H9 (cell line): ENCODE data around the gene ZNF775. TPM values are rescaled to one million over a fixed set of nuclear protein-coding genes. Genes with fewer than 3 reads are reported as not detected.

Source experiments
- DNase-seq: peaks from one replicate; pipeline ENCODE4 v3.0.0-alpha.2; 2017
- H2AFZ ChIP-seq: one replicate; pipeline ENCODE4 v1.6.1; 2013; ENCODE audit warnings: mild to moderate bottlenecking, low read length, control low read depth, moderate library complexity
- H2AK5ac ChIP-seq: 2 replicates; pipeline ENCODE4 v1.6.1; 2013; ENCODE audit warnings: low read length, control low read depth, mixed read lengths; ENCODE audit not compliant: insufficient read length
- H2BK120ac ChIP-seq: one replicate; pipeline ENCODE4 v1.6.1; 2013; ENCODE audit warnings: low read depth, mild to moderate bottlenecking, low read length, control low read depth, inconsistent platforms; ENCODE audit not compliant: poor library complexity, severe bottlenecking
- H2BK12ac ChIP-seq: 2 replicates; pipeline ENCODE4 v1.6.1; 2013; ENCODE audit warnings: low read length, control low read depth, mixed read lengths, low read depth; ENCODE audit not compliant: insufficient read length
- H2BK15ac ChIP-seq: 2 replicates; pipeline ENCODE4 v1.6.1; 2013; ENCODE audit warnings: low read depth, low read length, control low read depth
- H2BK20ac ChIP-seq: one replicate; pipeline ENCODE4 v1.6.1; 2013; ENCODE audit warnings: low read depth, mild to moderate bottlenecking, low read length, control low read depth, inconsistent platforms; ENCODE audit not compliant: poor library complexity, severe bottlenecking
- H2BK5ac ChIP-seq: 2 replicates; pipeline ENCODE4 v1.6.1; 2013; ENCODE audit warnings: low read length, control low read depth, mixed read lengths; ENCODE audit not compliant: insufficient read length
- H3K14ac ChIP-seq: 2 replicates; pipeline ENCODE4 v1.6.1; 2013; ENCODE audit warnings: low read length, control low read depth; ENCODE audit not compliant: insufficient read depth
- H3K18ac ChIP-seq: 2 replicates; pipeline ENCODE4 v1.6.1; 2013; ENCODE audit warnings: low read depth, mild to moderate bottlenecking, mixed read lengths, low read length, control low read depth; ENCODE audit not compliant: insufficient read length
- H3K23ac ChIP-seq: 2 replicates; pipeline ENCODE4 v1.6.1; 2013; ENCODE audit warnings: low read length, control low read depth, mixed read lengths, low read depth; ENCODE audit not compliant: insufficient read length
- H3K23me2 ChIP-seq: 2 replicates; pipeline ENCODE4 v1.6.1; 2013; ENCODE audit warnings: low read depth, mild to moderate bottlenecking, mixed read lengths, low read length, control low read depth; ENCODE audit not compliant: insufficient read length, poor library complexity, severe bottlenecking
- H3K27ac ChIP-seq: 2 replicates; pipeline ENCODE4 v1.5.1; 2013; ENCODE audit warnings: low read length, control low read depth, mixed read lengths, low read depth; ENCODE audit not compliant: insufficient read length
- H3K27me3 ChIP-seq: 2 replicates; pipeline ENCODE4 v1.6.1; 2013; ENCODE audit warnings: low read length, control low read depth, inconsistent platforms; ENCODE audit not compliant: insufficient read depth
- H3K4ac ChIP-seq: 2 replicates; pipeline ENCODE4 v1.6.1; 2013; ENCODE audit warnings: low read depth, mild to moderate bottlenecking, control low read depth, inconsistent platforms, low read length, moderate library complexity
- H3K4me1 ChIP-seq: 2 replicates; pipeline ENCODE4 v1.6.1; 2013; ENCODE audit warnings: low read length, control low read depth, inconsistent platforms; ENCODE audit not compliant: insufficient read depth
- H3K4me2 ChIP-seq: 2 replicates; pipeline ENCODE4 v1.6.1; 2013; ENCODE audit warnings: low read length, control low read depth, mixed read lengths; ENCODE audit not compliant: insufficient read length, insufficient read depth
- H3K56ac ChIP-seq: 2 replicates; pipeline ENCODE4 v1.6.1; 2013; ENCODE audit warnings: low read depth, mild to moderate bottlenecking, mixed read lengths, low read length, control low read depth; ENCODE audit not compliant: insufficient read length
- H3K79me1 ChIP-seq: 2 replicates; pipeline ENCODE4 v1.6.1; 2013; ENCODE audit warnings: low read depth, mild to moderate bottlenecking, moderate library complexity, low read length, control low read depth, inconsistent platforms; ENCODE audit not compliant: insufficient read depth, poor library complexity, severe bottlenecking
- H3K79me2 ChIP-seq: 2 replicates; pipeline ENCODE4 v1.6.1; 2013; ENCODE audit warnings: low read length, control low read depth, inconsistent platforms; ENCODE audit not compliant: insufficient read depth
- H3K9ac ChIP-seq: 2 replicates; pipeline ENCODE4 v1.6.1; 2013; ENCODE audit warnings: low read length, control low read depth, mixed read lengths; ENCODE audit not compliant: insufficient read length; ENCODE audit errors: extremely low read depth
- H3K9me3 ChIP-seq: one replicate; pipeline ENCODE4 v1.6.1; 2013; ENCODE audit warnings: low read depth, low read length, inconsistent platforms; ENCODE audit not compliant: control insufficient read depth
- H3T11ph ChIP-seq: one replicate; pipeline ENCODE4 v1.6.1; 2013; ENCODE audit warnings: mild to moderate bottlenecking, low read length, control low read depth, inconsistent platforms
- H4K20me1 ChIP-seq: one replicate; pipeline ENCODE4 v1.6.1; 2013; ENCODE audit not compliant: control insufficient read depth, insufficient read length, insufficient read depth
- H4K5ac ChIP-seq: 2 replicates; pipeline ENCODE4 v1.6.1; 2013; ENCODE audit warnings: low read depth, mild to moderate bottlenecking, mixed read lengths, low read length, control low read depth; ENCODE audit not compliant: insufficient read length
- H4K8ac ChIP-seq: replicated peaks from 2 replicates; pipeline ENCODE4 v1.6.1; 2013; ENCODE audit warnings: low read length, control low read depth, mixed read lengths, low read depth; ENCODE audit not compliant: insufficient read length
- H4K91ac ChIP-seq: 2 replicates; pipeline ENCODE4 v1.6.1; 2013; ENCODE audit warnings: low read depth, mild to moderate bottlenecking, moderate library complexity, mixed read lengths, low read length, control low read depth; ENCODE audit not compliant: insufficient read length
- H3K27ac Mint-ChIP-seq, 3 experiments: 2 replicates in 2 of 3; 3 replicates in 1 of 3; pipeline ENCODE4 v1.8.0; 2020 to 2021; ENCODE audit warnings: mixed read lengths in 3 of 3, mild to moderate bottlenecking in 1 of 3, moderate library complexity in 1 of 3
- H3K27me3 Mint-ChIP-seq: 2 replicates; pipeline ENCODE4 v1.8.0; 2021; ENCODE audit warnings: low read depth, mild to moderate bottlenecking, moderate library complexity, mixed read lengths
- H3K36me3 Mint-ChIP-seq, 3 experiments: 2 replicates in 2 of 3; 3 replicates in 1 of 3; pipeline ENCODE4 v1.8.0; 2020 to 2021; ENCODE audit warnings: low read depth in 3 of 3, mixed read lengths in 3 of 3; ENCODE audit not compliant: insufficient read depth in 1 of 3
- H3K4me1 Mint-ChIP-seq, 2 experiments: 2 replicates each; pipeline ENCODE4 v1.8.0; 2020; ENCODE audit warnings: mixed read lengths in 2 of 2
- H3K4me3 Mint-ChIP-seq, 2 experiments: 2 replicates in 1 of 2; 3 replicates in 1 of 2; pipeline ENCODE4 v1.8.0; 2020 to 2021; ENCODE audit warnings: mild to moderate bottlenecking in 2 of 2, mixed read lengths in 2 of 2, moderate library complexity in 1 of 2
- H3K9me3 Mint-ChIP-seq, 2 experiments: 2 replicates in 1 of 2; 3 replicates in 1 of 2; pipeline ENCODE4 v1.8.0; 2020; ENCODE audit warnings: mild to moderate bottlenecking in 2 of 2, mixed read lengths in 2 of 2, moderate library complexity in 1 of 2
- WGBS: extraction: QIAGEN DNeasy Blood & Tissue Kit; methylation state at CpG from one replicate; pipeline ENCODE4 v1.1.7; 2013; ENCODE audit warnings: missing lambda C conversion rate, low lambda C conversion rate, mixed read lengths; ENCODE audit not compliant: insufficient read length; ENCODE audit errors: extremely low coverage; 5-methylcytosine and 5-hydroxymethylcytosine counted together
- total RNA-seq: library from RNA; stranded (reverse); gene quantifications from 2 replicates; pipeline ENCODE4 v1.2.1, GENCODE V29; 2021
- TF ChIP-seq, protein P1 (sequence below): fragments of 200-600 bp; sonication (generic); conservative IDR thresholded peaks from 3 replicates; pipeline ENCODE4 v1.8.0; 2021; ENCODE audit warnings: antibody characterized with exemption, mild to moderate bottlenecking

Gene ZNF775
- total RNA-seq, 1 experiment from 2014 or later: 10.5 TPM

DNA sequence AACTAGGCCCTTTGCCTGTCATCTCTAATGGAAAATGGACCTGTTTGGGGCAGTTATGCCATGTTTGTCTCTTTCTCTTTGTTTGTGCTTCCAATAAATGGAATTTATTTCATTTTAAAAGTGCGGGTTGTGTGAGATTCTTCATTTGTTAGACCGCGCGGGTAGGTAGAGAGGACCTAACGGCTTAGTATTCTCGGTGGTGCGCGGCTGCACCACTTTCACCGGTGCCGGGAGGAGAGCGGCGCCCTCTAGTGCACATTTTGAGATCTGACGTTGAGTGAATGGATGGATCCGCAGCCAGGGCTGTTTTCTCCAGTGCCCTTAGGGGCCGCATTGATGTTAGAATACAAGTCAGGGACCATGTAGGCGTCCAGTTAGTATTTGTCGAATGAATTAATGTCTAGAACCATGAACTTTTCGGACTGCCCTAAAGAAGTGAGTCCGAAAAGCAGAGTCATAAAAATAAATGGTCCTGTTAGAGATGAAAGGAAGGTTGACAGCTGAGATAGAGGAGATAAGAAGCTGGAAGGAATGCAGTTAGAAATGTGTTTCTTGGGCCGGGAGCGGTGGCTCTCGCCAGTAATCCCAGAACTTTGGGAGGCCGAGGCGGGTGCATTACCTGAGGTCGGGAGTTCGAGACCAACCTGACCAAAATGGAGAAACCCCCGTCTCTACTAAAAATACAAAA lies 42.0 kb downstream of the ZNF775 start:
- no peak overlapping the region for H3K27ac ChIP-seq
- no peaks in the 10 kb centered on the region for H3K23me2 ChIP-seq
- H2AFZ ChIP-seq: no peak overlapping the region
- no peak overlapping the region for H2BK15ac ChIP-seq
- Mint-ChIP-seq H3K4me3 (no peak overlapping the region), H3K27ac (peak overlapping the region in 2 of 3 experiments; percentile 60 to 82; a peak in 1 of 7 replicates), H3K27me3 (peaks cover 14% of the 10 kb centered on the region), H3K4me1 (peaks cover 12 to 20% of the 10 kb centered on the region in 2 experiments), H3K36me3 (no peaks in the 10 kb centered on the region), H3K9me3 (no peaks in the 10 kb centered on the region; a peak in 2 of 5 replicates)
- no peak overlapping the region for H3K23ac ChIP-seq
- H3K9me3 ChIP-seq: no peaks in the 10 kb centered on the region
- no peak overlapping the region for H3T11ph ChIP-seq
- no peaks in the 10 kb centered on the region; the same call in 1 of the 2 replicates for H3K4me1 ChIP-seq
- TF ChIP-seq, protein P1, sequence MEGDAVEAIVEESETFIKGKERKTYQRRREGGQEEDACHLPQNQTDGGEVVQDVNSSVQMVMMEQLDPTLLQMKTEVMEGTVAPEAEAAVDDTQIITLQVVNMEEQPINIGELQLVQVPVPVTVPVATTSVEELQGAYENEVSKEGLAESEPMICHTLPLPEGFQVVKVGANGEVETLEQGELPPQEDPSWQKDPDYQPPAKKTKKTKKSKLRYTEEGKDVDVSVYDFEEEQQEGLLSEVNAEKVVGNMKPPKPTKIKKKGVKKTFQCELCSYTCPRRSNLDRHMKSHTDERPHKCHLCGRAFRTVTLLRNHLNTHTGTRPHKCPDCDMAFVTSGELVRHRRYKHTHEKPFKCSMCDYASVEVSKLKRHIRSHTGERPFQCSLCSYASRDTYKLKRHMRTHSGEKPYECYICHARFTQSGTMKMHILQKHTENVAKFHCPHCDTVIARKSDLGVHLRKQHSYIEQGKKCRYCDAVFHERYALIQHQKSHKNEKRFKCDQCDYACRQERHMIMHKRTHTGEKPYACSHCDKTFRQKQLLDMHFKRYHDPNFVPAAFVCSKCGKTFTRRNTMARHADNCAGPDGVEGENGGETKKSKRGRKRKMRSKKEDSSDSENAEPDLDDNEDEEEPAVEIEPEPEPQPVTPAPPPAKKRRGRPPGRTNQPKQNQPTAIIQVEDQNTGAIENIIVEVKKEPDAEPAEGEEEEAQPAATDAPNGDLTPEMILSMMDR: peak; percentile 94
- no peak overlapping the region for H2BK5ac ChIP-seq
- no peak overlapping the region for H3K4me2 ChIP-seq
- no peak overlapping the region for H2BK120ac ChIP-seq
- no peak overlapping the region for H3K4ac ChIP-seq
- no peak overlapping the region for H3K18ac ChIP-seq
- H4K20me1 ChIP-seq: no peaks in the 10 kb centered on the region
- no peaks in the 10 kb centered on the region for H3K27me3 ChIP-seq
- H3K14ac ChIP-seq: no peak overlapping the region
- H4K5ac ChIP-seq: no peak overlapping the region
- H2BK12ac ChIP-seq: no peak overlapping the region
- no peak overlapping the region for H3K9ac ChIP-seq
- no peak overlapping the region for H3K56ac ChIP-seq
- WGBS: no CpG with 5 or more reads among the region's 27 CpGs
- no peak overlapping the region for H4K91ac ChIP-seq
- peak; percentile 87 for DNase-seq
- no peak overlapping the region for H2BK20ac ChIP-seq
- no peaks in the 10 kb centered on the region for H3K79me2 ChIP-seq
- no peak overlapping the region for H4K8ac ChIP-seq
- no peak overlapping the region for H2AK5ac ChIP-seq
- no peaks in the 10 kb centered on the region for H3K79me1 ChIP-seq
